Activated T-cell treated with anti-CD3 and anti-CD28 coated beads, Interleukin-2, amount 50 U/mL, for 48 hours (primary cell): ENCODE data around the gene IVL.

Experiments used
- DNase-seq, 2 experiments: peaks; one replicate each; pipeline ENCODE4 v3.0.0-alpha.2; 2020

Gene IVL

DNA sequence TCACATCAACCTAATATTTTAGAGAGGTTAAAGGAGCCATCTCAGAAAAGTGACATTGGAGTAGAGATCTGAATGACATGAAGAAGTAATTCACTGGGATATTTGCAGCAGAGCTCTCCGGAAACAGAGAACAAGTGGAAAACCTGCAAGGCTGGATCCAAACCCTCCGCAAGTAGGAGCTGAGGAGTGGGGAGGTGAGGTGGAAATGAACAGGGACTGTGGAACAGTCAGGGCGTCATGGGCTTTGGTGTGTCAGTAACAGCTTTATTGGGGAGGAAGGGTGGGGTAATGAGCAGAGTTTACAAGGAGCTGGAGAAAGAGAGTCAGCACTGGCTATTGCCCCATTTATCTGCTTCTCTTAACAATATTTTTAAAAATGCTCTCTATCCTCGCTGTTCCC, 9.3 kb upstream of the IVL start:
- DNase-seq: no peak

DNA sequence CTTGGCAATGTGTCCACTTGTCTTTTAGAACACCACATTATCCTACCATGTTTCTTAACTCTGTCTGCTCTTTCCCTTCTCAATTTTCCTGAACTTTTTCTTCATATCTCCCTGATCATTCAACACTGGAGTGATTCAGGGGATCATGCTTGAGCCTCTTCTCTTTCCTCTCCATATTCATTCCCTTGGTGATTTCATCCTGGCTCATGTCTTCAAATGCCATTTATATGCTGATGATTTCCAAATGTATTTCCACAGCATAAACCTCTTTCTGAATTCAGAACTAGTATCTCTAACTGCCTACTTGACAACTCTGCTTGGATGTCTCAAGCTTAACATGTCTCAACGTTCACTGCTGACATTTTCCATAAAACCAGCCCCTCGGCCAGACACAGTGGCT, 8.5 kb upstream of the IVL start:
- no peak for DNase-seq

DNA sequence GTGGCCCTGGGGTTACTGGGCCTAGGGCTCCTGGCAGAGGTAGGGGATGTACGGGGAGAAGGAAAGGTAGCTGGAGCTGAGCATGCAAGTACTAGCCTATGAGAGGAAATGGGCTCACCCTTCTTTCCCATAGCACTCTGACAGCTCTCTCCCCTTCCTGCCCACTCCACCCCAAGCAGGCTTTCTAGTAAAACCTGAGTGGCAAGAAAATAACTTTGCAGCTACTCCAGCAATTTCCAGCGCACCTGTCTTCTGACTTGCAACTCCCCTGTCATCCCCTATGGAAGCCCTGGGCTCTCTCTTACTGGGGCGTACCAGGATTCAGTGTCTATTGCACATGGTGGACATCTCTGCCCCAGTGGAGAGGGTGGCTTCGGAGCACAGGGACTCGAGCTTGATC, 6.7 kb upstream of the IVL start:
- DNase-seq: no peak

DNA sequence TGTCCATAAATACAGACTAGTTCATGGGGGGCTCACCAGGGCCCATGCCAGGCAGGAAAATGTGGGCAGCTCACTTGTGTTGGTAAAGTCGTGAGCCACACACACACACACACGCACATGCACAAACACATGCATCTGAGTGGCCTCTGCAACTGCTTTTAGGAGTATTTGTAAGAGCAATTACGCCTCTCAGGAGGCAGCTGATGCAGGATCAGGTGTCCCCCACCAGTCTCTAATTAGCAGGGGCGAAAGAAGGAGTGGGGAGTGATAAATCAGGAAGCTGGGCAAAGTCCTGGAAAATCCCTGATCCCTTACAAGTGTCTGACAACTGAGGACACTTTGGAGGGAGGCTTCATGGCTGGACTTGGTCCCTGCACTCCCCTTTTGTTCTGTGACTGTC, 5.7 kb upstream of the IVL start:
- DNase-seq: no peak

DNA sequence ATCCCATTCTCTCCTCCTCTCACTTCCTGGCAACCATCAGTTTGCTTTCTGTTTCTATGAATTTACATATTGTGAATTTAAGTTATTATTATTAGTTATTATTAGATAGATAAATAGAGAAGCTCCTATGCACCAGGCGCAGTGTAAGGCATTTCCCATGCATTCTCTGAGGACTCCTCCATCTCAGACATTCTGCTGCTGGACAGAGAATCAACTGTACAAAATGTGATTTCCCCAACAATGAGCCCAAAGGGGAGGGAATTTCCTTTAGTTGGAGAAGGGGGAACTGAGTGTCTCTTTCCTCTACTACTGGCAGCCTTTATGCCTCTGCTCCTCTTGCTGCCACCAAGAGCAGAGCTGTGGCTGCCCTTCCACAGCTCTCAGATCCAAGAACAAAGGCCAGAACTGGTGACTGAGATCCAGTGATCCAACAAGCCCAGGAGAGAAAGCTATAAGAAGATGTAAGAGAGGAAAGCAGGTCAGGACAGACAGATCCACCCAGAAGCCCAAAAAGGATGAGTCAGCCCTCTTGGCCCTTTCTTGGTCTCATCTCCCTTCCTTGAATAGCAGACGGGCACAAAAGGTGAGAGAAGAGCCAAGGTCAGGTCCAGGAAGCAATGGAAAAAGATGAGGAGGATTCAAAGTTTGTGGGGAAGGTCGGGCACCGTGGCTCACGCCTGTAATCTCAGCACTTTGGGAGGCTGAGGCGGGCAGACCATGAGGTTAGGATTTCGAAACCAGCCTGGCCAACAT, 3.5 kb upstream of the IVL start:
- DNase-seq: no peak

DNA sequence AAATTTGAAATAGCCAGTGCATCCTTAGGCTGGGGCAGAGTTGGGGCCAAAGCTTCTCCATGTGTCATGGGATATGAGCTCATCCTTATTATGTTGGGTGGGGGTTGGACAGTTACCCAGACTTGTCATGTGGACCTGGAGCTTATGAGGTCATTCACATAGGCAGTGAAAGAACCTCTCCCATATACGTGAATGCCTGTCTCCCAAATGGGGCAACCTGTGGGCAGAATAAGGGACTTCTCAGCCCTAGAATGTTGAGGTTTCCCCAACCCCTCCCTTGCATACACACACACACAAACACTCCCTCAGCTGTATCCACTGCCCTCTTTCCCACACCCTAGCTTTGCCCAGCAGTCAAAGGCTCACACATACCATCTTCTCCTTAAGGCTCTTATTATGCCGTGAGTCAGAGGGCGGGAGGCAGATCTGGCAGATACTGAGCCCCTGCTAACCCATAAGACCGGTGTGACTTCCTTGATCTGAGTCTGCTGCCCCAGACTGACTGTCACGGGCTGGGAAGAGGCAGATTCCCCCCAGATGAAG, 2.3 kb upstream of the IVL start:
- DNase-seq: no peak

DNA sequence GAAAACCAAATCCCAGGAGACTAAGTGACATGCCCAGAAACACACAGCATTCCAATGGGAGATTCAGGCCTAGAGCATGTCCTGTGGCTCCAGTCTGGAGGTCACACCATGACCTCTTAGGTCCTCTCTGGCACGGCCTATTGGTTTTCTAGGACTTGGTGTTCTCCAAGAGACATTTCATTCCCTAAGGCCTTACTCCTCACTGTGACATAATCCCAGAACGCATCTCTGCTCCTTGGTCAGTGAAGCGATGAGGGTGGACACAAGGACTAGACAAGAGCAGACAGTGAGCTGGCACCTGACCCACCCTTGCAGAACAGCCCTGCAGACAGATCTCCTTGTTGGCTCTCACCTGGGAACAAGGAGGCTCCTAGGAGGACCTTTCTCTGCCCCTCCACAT, 860 bp downstream of the IVL start:
- DNase-seq: no peak

DNA sequence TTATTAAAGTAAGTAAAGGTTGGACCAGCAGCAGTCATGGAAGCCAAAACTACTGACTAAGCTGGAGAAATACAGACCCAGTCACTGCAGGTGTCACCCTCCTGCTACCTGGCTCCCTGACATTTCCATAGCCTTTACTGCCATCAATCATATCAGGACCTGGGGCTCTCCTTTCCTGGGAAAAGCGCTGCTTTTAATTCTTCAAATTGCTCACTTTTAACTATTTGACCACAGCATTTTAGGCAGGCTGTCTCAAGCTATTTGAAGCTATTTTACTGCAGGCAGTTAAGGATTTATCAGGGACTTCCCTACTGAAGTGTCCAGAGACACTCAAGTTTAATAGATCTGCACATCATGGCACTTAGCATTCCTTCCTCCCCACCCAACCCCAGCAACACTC, 4.1 kb downstream of the IVL start:
- DNase-seq: no peak

DNA sequence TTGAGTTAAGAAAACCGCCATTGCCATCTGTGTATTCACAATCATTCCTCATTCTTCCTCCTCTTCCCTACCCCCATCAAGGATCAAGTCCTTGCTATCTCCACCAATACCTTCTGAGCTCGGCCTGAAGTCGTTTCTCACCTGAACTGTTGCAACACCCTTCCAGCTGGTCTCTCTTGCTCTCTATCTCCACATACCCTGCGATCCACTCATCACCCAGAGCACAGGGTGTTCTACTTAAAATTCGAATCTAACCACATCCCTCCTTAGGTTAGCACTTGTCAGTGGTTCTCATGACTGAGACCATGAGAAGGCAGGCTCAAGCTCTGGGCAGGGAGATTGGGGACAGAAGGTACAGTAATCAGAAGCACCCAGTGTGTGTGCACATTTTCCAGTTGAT, 4.6 kb downstream of the IVL start:
- no peak for DNase-seq

DNA sequence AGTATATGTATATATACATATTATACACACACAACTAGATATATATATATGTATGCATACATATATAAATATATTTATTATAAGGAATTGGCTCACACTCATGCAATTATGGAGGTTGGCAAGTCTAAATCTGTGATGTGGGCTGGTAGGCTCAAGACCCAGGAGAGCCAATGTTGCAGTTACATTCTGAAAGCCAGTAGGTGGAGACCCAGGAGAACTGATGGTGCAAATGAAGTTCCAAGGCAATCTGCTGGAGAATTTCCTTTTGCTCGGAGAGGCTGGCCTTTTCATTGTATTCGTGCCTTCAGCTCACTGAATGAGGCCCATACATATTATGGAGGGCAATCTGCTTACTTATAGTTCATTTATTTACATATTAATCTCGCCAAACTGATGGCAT, 9.4 kb downstream of the IVL start:
- no peak for DNase-seq

DNA sequence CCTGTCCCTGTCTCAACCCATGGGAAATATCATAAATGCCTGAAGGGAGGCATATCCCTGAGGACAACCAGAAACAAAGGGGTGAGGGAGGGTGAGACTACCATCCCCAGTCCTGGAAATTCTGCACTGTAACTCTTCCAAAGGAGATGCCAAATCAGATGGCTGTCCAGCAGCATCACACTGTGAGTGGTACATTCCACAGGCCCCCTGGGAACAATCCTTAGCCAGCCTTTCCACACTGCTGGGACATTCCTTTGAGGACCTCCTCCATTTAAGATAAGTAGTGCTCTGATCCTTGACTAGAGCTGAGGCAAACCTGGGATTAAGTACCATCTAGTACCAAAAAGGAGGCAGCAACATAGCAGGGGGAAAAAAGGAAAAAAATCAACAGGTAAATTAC, 10.7 kb downstream of the IVL start:
- no peak for DNase-seq

DNA sequence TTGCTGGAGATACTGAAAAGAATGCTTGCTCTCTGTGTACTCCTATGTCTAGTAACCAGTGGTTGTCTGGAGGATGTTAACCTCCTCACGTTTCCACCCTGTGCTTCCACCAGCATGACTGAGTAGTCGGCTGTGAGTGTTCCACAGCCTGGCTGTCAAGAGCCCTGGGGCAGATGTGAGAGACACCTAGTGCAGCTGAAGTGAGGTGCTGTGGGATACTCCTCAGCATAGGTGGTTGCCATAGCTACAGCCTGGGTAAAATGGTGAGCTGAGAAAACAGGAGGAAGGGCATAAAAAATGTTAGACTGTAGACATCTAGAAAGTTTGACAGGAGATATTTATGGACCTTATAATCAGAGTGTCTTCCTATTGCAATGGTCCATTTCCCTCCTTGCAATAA, 15.8 kb downstream of the IVL start:
- no peak for DNase-seq

DNA sequence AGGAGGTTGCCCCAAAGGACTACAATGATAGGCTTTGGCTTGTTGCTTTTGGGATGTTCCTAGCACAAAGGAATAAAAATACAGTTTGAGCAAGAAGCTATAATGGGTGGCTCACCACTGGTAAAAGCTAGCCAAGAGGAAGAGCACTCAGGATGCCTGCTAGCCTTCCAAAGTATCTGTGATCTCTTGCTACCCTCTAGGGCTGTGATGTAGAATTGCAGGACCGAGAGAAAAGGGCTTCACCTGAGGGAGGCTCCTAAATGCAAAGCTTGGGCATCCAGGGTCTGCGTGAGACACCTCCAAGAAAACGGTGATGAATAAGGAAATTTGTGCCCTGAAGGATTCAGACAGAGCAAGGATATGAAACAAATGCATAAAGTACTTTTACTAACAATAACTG, 17.7 kb downstream of the IVL start:
- DNase-seq: no peak

DNA sequence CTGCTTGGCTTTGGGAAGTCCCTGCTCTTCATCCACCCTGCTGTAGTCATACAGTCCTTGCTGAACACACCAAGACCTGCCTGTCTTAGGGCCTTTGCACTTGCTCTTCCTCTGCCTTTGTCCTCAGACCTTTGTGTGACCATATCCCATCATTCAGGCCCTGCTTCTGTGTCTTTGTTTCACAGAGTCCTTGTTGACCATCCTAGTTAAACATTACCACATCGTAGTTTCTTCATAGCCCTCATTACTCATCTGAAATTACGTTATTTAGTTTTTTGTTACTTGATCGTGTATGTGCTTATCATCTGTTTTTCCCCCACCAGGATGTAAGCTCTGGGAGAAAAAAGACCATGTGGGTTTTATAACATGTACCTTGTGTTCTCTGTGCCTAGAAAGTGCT, 20.3 kb downstream of the IVL start:
- DNase-seq: no peak

DNA sequence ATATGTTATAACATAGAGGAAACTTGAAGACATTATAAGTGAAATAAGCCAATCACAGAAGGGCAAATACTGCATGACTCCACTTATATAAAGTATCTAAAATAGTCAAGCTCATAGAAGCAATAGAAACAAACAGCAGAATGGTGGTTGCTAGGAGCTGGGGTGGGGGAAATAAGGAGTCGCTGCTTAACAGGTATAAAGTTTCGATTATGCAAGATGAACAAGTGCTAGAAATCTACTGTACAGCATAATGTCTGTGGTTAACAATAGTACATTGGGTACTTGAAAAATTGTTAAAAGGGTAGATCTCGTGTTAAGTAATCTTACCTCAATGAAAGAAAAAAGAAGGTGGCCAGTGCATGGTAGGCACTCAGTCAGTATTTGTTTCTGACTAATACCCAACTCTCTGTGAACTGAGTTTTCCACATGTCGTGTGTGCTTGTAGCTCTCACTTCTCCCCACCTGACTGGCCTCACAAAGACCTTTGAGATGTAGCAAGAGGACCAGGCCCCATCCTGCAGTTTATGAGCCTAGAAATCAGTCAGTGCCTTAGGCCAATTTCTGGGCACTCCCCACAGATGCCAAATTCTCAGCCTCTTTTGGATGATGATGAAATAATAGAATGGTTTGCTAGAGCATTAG, 23.9 kb downstream of the IVL start:
- no peak for DNase-seq

DNA sequence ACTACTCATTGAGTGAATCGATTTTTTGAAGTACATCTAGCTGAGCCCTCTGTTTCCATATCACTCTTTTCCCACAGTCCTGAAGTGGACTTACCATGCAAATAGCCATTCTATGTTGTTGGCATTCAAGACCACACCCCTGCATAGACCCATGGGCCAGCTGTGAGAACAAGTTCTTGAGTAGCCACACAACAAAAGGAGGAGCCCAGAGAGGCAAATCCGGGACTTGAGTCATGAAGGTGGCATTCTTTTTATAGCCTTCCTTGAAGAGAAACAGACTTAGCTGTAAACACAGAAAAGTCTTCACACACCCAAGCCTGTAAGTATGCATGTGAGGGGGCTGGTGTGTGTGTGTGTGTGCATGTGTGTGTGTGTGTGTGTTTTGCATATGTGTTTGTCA, 24.9 kb downstream of the IVL start:
- DNase-seq: no peak

DNA sequence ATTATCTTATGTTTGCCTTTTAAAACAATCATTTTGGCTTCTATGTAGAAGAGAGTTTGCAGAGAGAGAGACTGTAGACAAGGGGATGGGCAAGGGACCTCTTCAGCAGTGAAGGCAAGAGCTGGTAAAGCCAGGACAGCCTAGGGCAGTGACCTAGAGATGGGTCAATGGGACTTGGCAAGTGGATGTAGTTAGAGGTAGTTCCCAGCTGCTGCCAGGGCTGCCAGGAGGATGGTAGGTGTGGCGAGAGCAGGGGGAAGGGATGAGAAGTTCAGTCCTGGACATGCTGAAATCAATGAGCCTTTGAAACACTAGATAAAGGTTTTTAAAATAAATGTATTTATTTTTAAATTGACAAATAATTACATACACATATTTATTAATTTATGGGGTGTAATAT, 32.3 kb downstream of the IVL start:
- DNase-seq: no peak

DNA sequence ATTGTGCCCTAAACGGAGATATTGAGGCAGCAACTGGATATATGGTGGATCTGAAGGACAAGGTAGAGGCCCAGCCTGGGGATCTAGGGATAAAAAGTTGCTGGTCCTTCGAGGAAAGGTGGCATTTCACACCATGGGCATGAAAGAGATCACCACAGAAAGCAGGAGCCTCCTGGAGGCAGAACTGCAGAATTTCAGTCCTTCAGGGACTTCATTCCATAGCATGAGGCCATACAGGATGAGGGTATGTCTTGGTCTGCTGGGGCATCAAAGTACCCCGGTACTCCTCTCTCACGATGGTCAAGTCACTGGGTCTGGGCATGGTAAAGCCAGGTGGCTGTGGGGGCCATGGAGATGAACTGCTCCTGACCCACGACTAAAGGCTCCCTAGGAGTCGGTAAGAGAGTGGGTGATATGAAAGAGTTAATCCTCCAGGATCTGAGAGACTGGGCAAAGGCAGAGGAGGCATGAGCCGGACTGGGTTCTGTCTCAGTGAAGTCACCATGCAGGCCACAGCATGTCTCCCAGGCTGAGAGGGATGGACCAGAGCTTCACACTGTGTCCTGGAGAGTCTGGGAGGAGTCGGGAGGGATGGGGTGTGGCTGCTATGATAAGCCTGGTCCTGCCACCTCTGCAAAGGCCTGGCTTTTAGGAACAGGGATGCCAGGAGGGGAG, 32.8 kb downstream of the IVL start:
- no peak for DNase-seq

DNA sequence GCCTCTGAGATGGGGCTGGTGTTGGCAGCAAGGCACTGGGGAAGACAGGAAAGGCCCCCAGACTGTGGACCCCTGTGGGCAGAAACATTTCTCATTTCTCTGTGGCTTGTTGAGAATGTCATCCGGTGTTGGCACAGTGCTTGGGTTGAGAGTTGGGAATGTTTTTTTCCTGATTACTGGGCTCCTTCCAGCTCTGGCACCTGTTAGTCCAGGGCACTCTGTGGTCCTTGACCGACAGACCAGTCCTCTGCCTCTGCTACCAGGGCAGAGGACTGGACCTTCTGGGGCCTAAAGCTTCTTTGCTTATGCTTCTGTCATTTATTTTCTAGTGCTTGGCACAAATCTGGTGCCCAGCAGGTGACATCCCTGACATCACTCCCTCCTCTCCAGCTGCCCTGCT, 33.8 kb downstream of the IVL start:
- DNase-seq: no peak

DNA sequence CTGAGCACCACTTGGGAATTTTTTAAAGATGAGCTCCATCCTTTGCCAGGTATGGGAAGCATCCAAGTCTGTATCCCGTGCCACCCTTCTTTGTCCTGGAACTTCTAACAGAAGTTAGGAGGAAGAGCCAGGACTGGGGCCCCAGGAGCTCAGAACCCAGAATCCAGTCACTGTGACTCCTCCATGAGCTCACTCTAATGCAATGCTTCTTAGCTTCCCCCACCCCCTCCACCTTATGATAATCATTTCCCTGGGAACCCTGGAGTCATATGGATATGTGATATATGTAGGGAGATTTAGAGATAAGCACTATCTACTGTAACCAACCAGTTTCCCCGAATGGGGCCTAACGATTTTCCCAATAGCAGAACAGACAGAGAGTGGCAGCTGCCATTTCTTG, 37.9 kb downstream of the IVL start:
- DNase-seq: no peak

DNA sequence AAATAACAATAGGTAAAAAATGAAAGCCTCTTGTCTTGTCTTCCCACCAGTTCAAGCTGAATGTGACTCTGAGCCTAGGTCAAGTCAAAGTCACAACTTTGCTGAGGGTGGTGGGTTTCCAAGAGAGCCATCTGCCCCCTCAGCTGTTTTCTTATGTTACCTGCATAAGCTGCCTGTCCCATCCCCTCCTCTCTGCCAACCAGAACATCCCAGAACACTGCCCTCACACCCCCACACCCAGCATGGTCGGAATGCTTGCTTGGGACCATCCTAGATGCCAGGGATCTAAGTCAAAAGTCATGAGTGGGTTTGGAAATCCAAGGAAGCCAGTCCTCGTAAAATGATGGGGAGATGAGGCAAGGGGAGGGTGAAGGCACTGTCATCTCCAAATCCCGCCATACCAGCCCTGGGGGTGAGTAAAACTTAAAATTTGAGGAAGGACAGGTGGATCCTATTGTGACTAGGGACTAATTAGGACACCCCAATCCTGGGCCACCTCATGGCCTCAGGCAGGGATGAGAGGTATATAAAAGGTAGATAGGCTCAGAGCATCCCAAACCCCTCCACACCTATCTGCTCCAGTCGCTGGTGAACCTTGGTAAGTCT, 38.4 kb downstream of the IVL start, which contains the start of gene SPRR5:
TSS of gene SPRR5 (plus strand) at position 556 of the 606 bp plus-strand sequence. CDS start 1,349 bp downstream, outside the sequence.
- no peak for DNase-seq

DNA sequence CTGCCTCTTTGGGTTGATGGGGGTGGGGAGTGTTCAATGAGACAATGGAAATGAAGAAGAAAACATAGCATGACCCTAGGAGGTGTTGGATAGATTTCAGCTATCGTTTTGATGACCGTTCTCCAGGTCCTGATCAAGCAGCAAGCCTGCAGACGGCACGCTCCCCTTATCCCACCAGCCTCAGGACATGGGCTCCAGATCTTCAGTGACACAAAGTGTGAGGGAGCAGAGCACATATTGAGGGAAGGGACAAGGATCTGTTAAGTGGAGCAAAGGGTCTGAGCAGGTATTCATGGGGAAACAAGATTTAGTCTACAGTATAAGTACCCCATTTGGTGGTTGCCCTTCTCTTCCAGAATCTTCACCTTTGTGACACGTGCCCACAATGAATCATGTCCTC, 43.4 kb downstream of the IVL start:
- DNase-seq: no peak

DNA sequence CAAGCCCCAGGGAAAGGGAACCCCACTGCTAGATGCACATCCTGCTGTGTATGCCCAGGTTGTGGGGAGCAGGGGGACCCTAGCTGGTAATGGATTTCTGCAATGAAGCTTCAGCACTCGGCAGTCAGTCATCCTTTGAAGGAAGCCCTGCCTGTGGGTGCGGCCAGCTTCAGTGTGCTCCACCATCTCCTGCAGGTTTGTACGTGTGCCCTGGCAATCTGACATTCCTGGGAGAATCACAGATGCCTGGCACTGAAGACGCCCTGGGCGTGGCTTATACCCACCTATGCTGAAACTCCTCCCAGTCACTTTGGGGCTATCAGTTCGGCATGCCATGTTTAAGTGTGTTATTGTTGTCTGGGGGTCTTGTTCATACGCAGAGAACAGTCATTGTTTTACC, 45.4 kb downstream of the IVL start:
- no peak for DNase-seq

DNA sequence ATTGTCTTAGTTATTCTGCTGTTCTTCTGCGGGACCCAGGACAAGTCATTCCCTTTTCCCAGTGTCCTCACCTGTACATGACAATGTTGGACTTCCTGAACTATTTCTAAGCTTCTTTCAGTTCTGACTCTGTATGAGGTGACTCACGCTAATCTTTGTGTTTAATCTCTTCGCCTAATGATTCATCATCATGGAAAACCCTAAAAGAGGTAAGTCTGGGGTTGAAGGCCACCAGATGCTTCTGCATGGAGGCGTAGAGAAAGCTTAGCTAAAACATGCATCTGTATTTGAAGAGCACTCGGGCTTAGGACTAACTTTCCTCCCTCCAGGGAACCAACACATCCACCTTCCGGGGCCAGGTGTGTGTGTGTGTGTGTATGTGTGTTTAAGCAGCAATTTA, 46.1 kb downstream of the IVL start:
- DNase-seq: no peak
